Psoas muscle (tissue), 8 donors: Measurements from ENCODE around the gene ENAH. TPM values are rescaled to one million over a fixed set of nuclear protein-coding genes. Genes with fewer than 3 reads are reported as not detected.

Experiments
- ATAC-seq, 4 donors: fragments of 200-7000 bp; cut with Tn5 transposase; one replicate each; pipeline ENCODE4 v1.9.1; 2020; ENCODE audit warnings: moderate library complexity in 3 of 4, mild to moderate bottlenecking in 2 of 4
- DNase-seq, 2 donors: peaks; one replicate each; pipeline ENCODE4 v3.0.0-alpha.2; 2020
- H3K27ac ChIP-seq: fragments of 200-600 bp; one replicate; pipeline ENCODE4 v1.8.0; 2022
- H3K27me3 ChIP-seq, 3 donors: fragments of 200-600 bp in 1 of 3; one replicate each; pipeline versions ENCODE4 v1.6.1 to v1.8.0; 2013 to 2022; ENCODE audit warnings: low read length in 2 of 3, mild to moderate bottlenecking in 2 of 3, moderate library complexity in 1 of 3; ENCODE audit not compliant: insufficient read depth in 3 of 3
- H3K36me3 ChIP-seq, 2 donors: fragments of 200-600 bp in 1 of 2; one replicate each; pipeline versions ENCODE4 v1.6.1 to v1.8.0; 2013 to 2022; ENCODE audit warnings: low read depth in 1 of 2, mild to moderate bottlenecking in 1 of 2, moderate library complexity in 1 of 2; ENCODE audit not compliant: insufficient read depth in 1 of 2
- H3K4me1 ChIP-seq: fragments of 200-600 bp; one replicate; pipeline ENCODE4 v1.8.0; 2022
- H3K4me3 ChIP-seq: fragments of 200-600 bp; one replicate; pipeline ENCODE4 v1.8.0; 2022; ENCODE audit warnings: mild to moderate bottlenecking
- H3K9me3 ChIP-seq: fragments of 200-600 bp; one replicate; pipeline ENCODE4 v1.8.0; 2022
- CTCF ChIP-seq: fragments of 200-600 bp; IDR thresholded peaks from one replicate; pipeline ENCODE4 v1.8.0; 2022; ENCODE audit warnings: antibody characterized with exemption
- WGBS, 3 donors: extraction: QIAGEN DNeasy Blood & Tissue Kit; methylation state at CpG; one replicate each; pipeline versions ENCODE4 v1.1.6 to v1.1.7; 2013; 5-methylcytosine and 5-hydroxymethylcytosine counted together
- intact Hi-C, 2 donors: fragments of 100-400 bp; cut with DNase I; formaldehyde crosslinking; loops; one replicate each; pipeline versions ENCODE4 v1.11.0 to v1.14.2; 2022
- polyA plus RNA-seq, 3 donors: library from polyadenylated mRNA; stranded (reverse); fragments of 200-250 nt; gene quantifications; one replicate each; pipeline ENCODE4 v1.2.3, GENCODE V29; 2013
- total RNA-seq, 4 donors: library from RNA; stranded (reverse); fragmentation: NEBNext Ultra II Directional in 2 of 4; extraction: Animal tissue kit (Norgen Biotek cat#: 25700) in 2 of 4; gene quantifications; one replicate each; pipeline versions ENCODE4 v1.2.1 to v1.2.4, GENCODE V29; 2021 to 2023
- donor health status: healthy with polysubstance abuse.
- donor health status: DM: no; HTN: no; CAD: no; lungs with moderate emphysema.
- donor health status: Bipolar disorder and iron deficiency.
- donor health status: healthy.
- donor health status: DM: yes; HTN: yes; CAD: no.
- donor health status: DM: no; HTN: no; CAD: no.
- donor health status: DM: no; HTN: no; CAD: no.
- donor health status: DM: yes; HTN: yes; CAD: no.

Gene ENAH
- total and polyA plus RNA-seq, 7 donors: 17.1 to 262 (median 119) TPM

GRCh38 chr1:225532240-225532944 lies 120.5 kb downstream of the ENAH start:
- no peak for DNase-seq
- peaks cover 28% of the 10 kb centered on the region for H3K4me1 ChIP-seq
- H3K36me3 ChIP-seq: peaks cover 0 to 18% of the 10 kb centered on the region in 2 donors
- 86 to 95% (median 94%) methylated on average over 2 of the region's 2 CpGs for WGBS, 3 donors
- H3K27ac ChIP-seq: no peak overlapping the region
- H3K27me3 ChIP-seq: no peaks in the 10 kb centered on the region
- intact Hi-C loops: no loop called here
- no peak overlapping the region for H3K4me3 ChIP-seq
- ATAC-seq: no peak
- no peak for TF ChIP-seq CTCF
- H3K9me3 ChIP-seq: no peaks in the 10 kb centered on the region

GRCh38 chr1:225529726-225530125 lies 123.2 kb downstream of the ENAH start:
- H3K9me3 ChIP-seq: no peaks in the 10 kb centered on the region
- H3K27me3 ChIP-seq: no peaks in the 10 kb centered on the region
- no peak for TF ChIP-seq CTCF
- intact Hi-C loops: no loop called here
- 96 to 100% (median 96%) methylated on average over 4 of the region's 4 CpGs for WGBS, 3 donors
- H3K36me3 ChIP-seq: peaks cover 0 to 18% of the 10 kb centered on the region in 2 donors
- ATAC-seq: no peak
- DNase-seq: no peak
- peaks cover 41% of the 10 kb centered on the region for H3K4me1 ChIP-seq
- no peak overlapping the region for H3K27ac ChIP-seq
- H3K4me3 ChIP-seq: no peak overlapping the region

GRCh38 chr1:225527575-225527974 lies 125.3 kb downstream of the ENAH start:
- DNase-seq (no peak), ATAC-seq (no peak)
- Histone ChIP-seq H3K4me1 (peaks cover 44% of the 10 kb centered on the region), H3K4me3 (no peak overlapping the region), H3K9me3 (no peaks in the 10 kb centered on the region), H3K27ac (no peak overlapping the region), H3K27me3 (no peaks in the 10 kb centered on the region), H3K36me3 (peaks cover 0 to 18% of the 10 kb centered on the region in 2 donors)
- TF ChIP-seq CTCF: no peak
- 87 to 89% (median 88%) methylated on average over 5 of the region's 5 CpGs for WGBS, 3 donors
- intact Hi-C loops: no loop called here

- no peaks in the 10 kb centered on the region for H3K27me3 ChIP-seq
- H3K9me3 ChIP-seq: no peaks in the 10 kb centered on the region
- peaks cover 49% of the 10 kb centered on the region for H3K4me1 ChIP-seq
- ATAC-seq: peak in 3 of 4 donors; percentile 26 to 59 (median 43)
- peaks cover 0 to 18% of the 10 kb centered on the region in 2 donors for H3K36me3 ChIP-seq
- 9 to 19% (median 15%) methylated on average over 3 of the region's 3 CpGs for WGBS, 3 donors
- no peak overlapping the region for H3K4me3 ChIP-seq
- intact Hi-C loops: no loop called here
- H3K27ac ChIP-seq: peak overlapping the region; percentile 19
- TF ChIP-seq CTCF: no peak
- no peak for DNase-seq
Measured at GRCh38 chr1:225526878-225527277, 126.0 kb downstream of the ENAH start.

- 94 to 96% (median 94%) methylated on average over 7 of the region's 7 CpGs for WGBS, 3 donors
- no peak for ATAC-seq
Measured at GRCh38 chr1:225525377-225525776, 127.5 kb downstream of the ENAH start.

More at GRCh38 chr1:225525377-225525776, 127.5 kb downstream of the ENAH start:
- no peaks in the 10 kb centered on the region for H3K27me3 ChIP-seq
- peak overlapping the region; percentile 56 for H3K27ac ChIP-seq
- no peak for DNase-seq
- no peak for TF ChIP-seq CTCF
- peak overlapping the region; percentile 53 for H3K4me3 ChIP-seq
- intact Hi-C loops: no loop called here
- peaks cover 49% of the 10 kb centered on the region for H3K4me1 ChIP-seq
- peaks cover 0 to 14% of the 10 kb centered on the region in 2 donors for H3K36me3 ChIP-seq
- no peaks in the 10 kb centered on the region for H3K9me3 ChIP-seq
